HG03045 (cell line): ENCODE data around the gene DNMT3B.
"Not testable (repeated sequence)": the region's sequence is repeated elsewhere in the genome, so short reads cannot be mapped to it uniquely, and the experiment has no call there.

Experiments
- ATAC-seq: cut with Tn5 transposase; IDR thresholded peaks from one replicate; pipeline ENCODE4 v1.9.1; 2021; ENCODE audit warnings: mild to moderate bottlenecking, moderate library complexity; ENCODE audit not compliant: unreplicated experiment

The DNMT3B gene

GRCh38 chr20:32789896-32790750 is 27.9 kb downstream of the DNMT3B start:
- ATAC-seq, result no peak

- no peak for ATAC-seq
Observed at GRCh38 chr20:32790751-32791057, 28.5 kb downstream of the DNMT3B start.

DNA sequence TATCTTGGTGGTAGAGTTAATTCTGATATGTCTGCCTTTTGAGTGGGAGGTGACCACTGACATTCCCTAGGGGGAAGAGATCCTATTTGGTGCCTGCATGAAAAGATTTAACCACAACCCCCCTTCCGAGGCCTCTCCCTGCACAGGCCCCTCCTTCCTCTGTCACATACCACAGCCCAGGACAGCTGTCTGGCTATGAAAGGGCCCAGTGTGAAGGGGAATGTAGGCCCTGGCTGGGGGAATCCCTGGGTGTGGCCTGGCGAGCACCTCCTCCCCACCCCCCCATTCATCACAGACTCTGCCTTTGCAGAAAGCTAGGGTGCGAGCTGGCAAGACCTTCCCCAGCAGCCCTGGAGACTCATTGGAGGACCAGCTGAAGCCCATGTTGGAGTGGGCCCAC is 30.1 kb downstream of the DNMT3B start:
- no peak for ATAC-seq

GRCh38 chr20:32792731-32793458 is 30.7 kb downstream of the DNMT3B start:
- ATAC-seq, result no peak

DNA sequence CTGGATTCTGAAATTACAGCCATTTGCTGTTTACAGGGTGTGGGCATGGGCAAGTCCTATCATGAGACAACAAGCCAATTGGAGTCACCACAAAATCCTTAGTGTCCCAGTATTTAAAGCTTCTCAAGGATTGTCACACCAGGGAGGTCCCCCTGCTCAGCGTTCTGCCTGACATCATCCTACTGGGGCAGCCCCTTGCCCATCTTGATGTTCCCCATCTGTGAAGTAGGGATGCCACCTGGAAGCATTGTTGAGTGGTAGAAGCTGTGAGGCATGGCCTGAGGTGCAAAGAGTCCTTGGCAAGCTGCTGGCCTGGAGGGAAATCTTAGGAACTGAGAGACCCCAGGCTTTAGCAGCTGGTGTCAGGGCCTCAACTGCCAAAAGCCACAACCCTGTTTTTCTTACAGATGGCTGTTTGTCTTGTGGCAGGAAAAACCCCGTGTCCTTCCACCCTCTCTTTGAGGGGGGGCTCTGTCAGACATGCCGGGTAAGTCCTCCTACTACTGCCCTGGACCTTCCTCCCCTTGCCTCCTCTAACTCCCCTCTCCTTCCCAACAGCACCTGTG is 34.3 kb downstream of the DNMT3B start:
- no peak for ATAC-seq

DNA sequence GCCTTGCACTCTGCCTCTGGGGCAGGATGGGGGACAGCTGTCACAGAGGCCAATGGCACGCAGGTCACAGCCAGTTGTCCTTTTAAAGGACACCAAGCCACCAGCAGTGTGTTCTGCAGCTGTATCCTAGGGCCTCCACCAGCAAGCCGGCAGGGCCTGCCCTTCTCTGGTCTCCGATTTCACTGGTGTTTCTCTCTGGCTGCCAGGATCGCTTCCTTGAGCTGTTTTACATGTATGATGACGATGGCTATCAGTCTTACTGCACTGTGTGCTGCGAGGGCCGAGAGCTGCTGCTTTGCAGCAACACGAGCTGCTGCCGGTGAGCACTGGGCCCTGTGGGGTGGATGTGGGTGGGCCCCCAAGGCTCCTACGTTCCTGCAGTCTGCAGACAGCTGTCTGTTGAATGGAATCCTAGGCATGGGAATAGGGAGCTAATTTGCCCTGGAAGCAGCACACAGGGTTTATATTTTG is 34.8 kb downstream of the DNMT3B start:
- no peak for ATAC-seq

- ATAC-seq, result not testable (repeated sequence)
Observed at GRCh38 chr20:32797571-32797970, 35.4 kb downstream of the DNMT3B start.

GRCh38 chr20:32798046-32798981 is 36.1 kb downstream of the DNMT3B start:
- ATAC-seq, result no peak

- no peak for ATAC-seq
Observed at GRCh38 chr20:32803092-32803491, 40.9 kb downstream of the DNMT3B start.

- ATAC-seq, result no peak
Observed at GRCh38 chr20:32804022-32804715, 42.0 kb downstream of the DNMT3B start.

DNA sequence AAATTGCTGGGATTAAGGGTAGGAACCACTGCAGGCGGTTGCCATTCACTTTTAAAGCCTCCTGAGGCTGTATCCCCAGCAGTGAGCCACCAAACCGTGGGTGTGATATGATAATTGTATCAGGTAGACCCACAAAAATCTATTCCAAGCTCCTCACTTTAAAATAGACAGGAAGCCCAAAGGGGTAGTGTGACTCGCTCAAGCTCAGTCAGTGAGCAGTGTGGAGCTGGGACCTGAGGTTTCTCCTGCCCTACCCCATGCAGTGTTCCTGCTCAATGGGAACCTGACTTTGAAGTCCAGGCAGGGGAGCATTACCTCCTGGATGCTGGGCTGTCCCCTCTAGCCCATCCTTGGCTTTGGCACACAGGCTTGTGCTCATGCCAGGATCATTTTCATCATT is 42.6 kb downstream of the DNMT3B start:
- ATAC-seq, result no peak

DNA sequence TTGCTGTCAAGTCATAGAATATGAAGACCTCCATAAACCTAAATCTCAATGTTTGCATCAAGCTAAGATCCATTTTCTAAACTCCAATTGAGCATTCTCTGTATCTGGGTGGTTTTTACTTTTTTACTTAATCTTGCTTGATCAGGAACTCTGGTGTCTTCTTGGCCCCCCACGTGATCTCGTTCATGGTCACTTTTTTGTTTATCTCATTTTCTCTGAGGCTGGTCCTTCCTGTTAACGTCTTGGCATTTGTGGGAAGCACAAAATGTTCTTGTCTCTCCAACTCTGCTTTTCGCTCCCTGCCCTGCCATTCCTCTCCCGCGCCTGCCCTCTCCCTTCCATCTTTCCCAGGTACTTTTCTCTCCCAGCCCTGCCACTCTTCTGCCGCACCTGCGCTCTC is 43.5 kb downstream of the DNMT3B start:
- ATAC-seq, result no peak

GRCh38 chr20:32806356-32806755 is 44.2 kb downstream of the DNMT3B start:
- ATAC-seq, result no peak

- no peak for ATAC-seq
Observed at GRCh38 chr20:32807706-32808105, 45.5 kb downstream of the DNMT3B start.

DNA sequence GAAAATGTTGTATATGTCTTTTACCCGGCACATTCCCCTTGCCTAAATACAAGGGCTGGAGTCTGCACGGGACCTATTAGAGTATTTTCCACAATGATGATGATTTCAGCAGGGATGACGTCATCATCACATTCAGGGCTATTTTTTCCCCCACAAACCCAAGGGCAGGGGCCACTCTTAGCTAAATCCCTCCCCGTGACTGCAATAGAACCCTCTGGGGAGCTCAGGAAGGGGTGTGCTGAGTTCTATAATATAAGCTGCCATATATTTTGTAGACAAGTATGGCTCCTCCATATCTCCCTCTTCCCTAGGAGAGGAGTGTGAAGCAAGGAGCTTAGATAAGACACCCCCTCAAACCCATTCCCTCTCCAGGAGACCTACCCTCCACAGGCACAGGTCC is 46.3 kb downstream of the DNMT3B start:
- ATAC-seq, result no peak

DNA sequence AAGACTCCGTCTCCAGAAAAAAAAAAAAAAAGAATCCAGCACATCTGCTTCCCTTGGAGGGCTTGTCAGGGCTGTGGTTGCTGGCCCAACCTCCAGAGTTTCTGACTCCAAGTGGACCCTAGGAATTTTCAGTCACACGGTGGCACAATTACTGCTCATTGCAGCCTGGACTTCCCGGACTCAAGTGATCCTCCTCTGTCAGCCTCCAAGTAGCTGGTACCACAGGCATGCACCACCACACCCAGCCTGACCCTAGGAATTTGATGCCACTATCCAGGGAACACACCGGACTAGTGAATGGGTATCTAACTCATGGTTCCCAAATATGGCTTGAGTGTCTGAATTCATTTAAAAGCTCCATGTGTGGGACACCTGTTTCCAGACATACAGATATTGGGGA is 47.7 kb downstream of the DNMT3B start:
- no peak for ATAC-seq

- ATAC-seq, result no peak
Observed at GRCh38 chr20:32810941-32811340, 48.8 kb downstream of the DNMT3B start.

DNA sequence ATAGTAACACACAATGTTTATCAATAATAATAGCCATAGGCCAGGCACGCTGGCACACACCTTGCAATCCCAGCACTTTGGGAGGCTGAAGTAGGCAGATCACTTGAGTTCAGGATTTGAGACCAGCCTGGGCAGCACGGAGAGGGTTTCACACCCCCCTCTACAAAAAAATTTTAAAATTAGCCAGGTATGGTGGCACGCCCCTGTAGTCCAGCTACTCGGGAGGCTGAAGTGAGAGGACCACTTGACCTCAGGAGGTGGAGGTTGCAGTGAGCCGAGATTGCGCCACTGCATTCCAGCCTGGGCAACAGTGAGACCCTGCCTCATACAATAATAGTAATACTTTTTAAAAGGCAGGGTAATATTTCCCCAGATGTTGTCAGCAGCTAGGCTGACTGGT is 49.7 kb downstream of the DNMT3B start:
- ATAC-seq, result no peak

DNA sequence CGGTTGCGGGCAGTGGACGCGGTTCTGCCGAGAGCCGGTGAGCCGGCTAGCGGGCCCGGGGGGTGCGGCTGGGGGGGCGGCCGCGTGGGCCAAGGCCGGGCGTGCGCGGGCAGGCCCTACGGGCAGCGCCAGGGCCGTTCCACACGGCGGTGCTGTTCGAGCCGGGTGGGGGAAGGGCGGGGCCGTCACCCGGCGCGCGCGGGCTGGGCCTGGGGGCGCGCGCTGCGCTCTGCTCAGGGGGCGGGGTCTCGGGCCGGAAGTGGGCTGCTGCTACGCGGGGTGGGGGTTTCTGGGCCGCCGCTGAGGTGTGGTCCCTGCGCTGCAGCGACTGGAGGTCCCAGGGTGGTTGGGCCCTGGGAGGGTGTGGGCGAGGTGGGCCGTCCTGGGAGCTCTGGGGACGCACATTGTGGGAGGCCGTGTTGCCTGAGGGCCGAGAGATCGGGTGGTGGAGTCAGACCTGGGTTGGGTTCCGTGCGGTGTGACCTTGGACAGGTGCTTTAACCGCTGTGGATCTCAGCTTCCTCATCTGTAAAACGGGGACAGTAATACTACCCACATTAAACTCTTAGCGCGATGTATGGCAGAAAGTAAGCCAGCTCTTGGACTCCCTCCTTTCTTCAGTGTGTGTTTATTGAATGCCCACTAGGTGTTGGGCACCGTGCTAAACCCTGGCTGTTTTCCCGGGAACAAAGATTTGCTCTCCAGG is 58.0 kb downstream of the DNMT3B start:
- ATAC-seq, result peak; percentile 72
